Endometrial microvascular endothelial cells (primary cell): ENCODE measurements around the gene TYMP. TPM values are rescaled to one million over a fixed set of nuclear protein-coding genes. Genes with fewer than 3 reads are reported as not detected.

Source experiments
- total RNA-seq: library from RNA; depleted of rRNA; stranded (reverse); fragments of >200 nt; gene quantifications from one replicate; pipeline ENCODE4 v1.2.3, GENCODE V29; 2015; ENCODE audit errors: inconsistent ontology term

The TYMP gene
- total RNA-seq, 1 donor from 2014 or later, result 16.1 TPM

Other genes with a start within 250 kb of the TYMP start
- 37.7 TPM for gene PLXNB2, start 222.4 kb downstream of the TYMP start, total RNA-seq
- 1.2 TPM for gene DENND6B, start 203.0 kb downstream of the TYMP start, total RNA-seq
- 35.0 TPM for gene PPP6R2, start 186.7 kb downstream of the TYMP start, total RNA-seq
- 53.1 TPM for gene SBF1, start 55.0 kb downstream of the TYMP start, total RNA-seq
- under 0.01 TPM for gene ADM2, start 48.5 kb downstream of the TYMP start, total RNA-seq
- not detected for gene MIOX, start 43.2 kb downstream of the TYMP start, total RNA-seq
- 73.8 TPM for gene LMF2, start 22.3 kb downstream of the TYMP start, total RNA-seq
- gene NCAPH2, start 21.8 kb downstream of the TYMP start, total RNA-seq, result 53.9 TPM
- gene SCO2, start 4.4 kb downstream of the TYMP start, total RNA-seq, result 1.1 TPM
- not detected for gene KLHDC7B, start 15.9 kb upstream of the TYMP start, total RNA-seq
- gene SYCE3, start 32.9 kb upstream of the TYMP start, total RNA-seq, result not detected
- gene CPT1B, start 48.4 kb upstream of the TYMP start, total RNA-seq, result 3.2 TPM
- 41.0 TPM for gene CHKB, start 52.8 kb upstream of the TYMP start, total RNA-seq
- gene MAPK8IP2, start 70.8 kb upstream of the TYMP start, total RNA-seq, result 0.93 TPM
- 55.8 TPM for gene ARSA, start 98.1 kb upstream of the TYMP start, total RNA-seq
- 22.2 TPM for gene SHANK3, start 142.8 kb upstream of the TYMP start, total RNA-seq
- 0.65 TPM for gene ACR, start 208.2 kb upstream of the TYMP start, total RNA-seq